ENCODE results near the gene AFP.

Gene AFP

DNA sequence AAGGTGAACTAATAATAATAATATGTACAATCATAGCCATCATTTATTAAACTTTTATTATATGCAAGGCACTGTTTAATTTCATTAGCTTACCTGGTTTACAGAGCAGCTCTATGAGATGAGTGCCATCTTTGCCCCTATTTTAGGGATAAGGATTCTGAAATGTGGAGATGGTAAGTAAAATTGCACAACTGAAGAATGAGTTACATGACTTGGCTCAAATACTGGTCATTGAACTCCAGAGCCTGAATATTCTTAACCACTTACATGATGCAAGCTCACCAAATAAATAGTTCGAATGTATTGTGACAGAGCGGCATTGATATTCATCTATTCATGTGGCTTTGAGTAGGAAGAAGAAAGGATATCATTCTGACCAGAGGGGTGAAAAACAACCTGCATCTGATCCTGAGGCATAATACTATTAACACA, 20.2 kb upstream of the AFP start:
- DNase-seq = no peak

DNA sequence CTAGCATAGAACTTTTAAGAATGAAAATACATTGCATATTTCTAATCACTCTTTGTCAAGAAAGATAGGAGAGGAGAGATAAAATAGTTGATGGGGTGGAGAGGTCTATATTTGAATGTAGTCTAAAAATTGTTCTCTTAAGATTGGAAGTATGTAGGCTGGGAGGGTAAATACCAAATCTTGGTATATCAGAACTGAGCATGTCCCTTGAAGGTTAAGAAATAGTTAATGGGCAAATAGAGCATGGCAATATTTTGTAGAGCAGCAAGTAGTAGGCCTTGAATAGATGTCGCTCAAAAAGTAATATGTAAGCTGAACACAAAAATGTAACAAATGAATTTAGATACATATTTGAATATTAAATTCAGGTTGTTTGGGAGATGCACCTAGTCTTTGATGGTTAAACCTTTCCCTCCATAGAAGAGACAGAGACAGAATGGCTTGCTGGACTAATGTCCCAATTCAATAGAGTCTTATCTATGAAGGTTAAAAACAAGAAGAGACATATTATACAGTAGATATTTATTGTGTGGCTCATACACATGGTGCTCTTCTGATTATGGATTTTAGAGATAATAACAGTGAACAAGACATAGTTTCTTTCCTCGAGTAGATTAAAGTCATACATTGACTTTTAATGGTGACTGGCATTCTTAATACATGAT, 19.5 kb upstream of the AFP start:
- no peak for DNase-seq

DNA sequence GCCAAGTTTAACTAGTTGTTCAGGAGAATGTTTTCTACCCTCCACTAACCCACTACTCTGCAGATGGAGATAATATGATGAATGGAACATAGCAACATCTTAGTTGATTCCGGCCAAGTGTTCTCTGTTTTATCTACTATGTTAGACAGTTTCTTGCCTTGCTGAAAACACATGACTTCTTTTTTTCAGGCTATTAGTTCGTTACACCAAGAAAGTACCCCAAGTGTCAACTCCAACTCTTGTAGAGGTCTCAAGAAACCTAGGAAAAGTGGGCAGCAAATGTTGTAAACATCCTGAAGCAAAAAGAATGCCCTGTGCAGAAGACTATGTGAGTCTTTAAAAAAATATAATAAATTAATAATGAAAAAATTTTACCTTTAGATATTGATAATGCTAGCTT, 18.7 kb upstream of the AFP start:
- no peak for DNase-seq

DNA sequence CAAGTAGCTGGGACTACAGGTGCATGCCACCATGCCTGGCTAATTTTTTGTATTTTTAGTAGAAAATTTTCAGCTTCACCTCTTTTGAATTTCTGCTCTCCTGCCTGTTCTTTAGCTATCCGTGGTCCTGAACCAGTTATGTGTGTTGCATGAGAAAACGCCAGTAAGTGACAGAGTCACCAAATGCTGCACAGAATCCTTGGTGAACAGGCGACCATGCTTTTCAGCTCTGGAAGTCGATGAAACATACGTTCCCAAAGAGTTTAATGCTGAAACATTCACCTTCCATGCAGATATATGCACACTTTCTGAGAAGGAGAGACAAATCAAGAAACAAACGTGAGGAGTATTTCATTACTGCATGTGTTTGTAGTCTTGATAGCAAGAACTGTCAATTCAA, 18.0 kb upstream of the AFP start:
- no peak for DNase-seq

DNA sequence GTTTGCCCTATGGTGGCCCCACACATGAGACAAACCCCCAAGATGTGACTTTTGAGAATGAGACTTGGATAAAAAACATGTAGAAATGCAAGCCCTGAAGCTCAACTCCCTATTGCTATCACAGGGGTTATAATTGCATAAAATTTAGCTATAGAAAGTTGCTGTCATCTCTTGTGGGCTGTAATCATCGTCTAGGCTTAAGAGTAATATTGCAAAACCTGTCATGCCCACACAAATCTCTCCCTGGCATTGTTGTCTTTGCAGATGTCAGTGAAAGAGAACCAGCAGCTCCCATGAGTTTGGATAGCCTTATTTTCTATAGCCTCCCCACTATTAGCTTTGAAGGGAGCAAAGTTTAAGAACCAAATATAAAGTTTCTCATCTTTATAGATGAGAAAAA, 17.3 kb upstream of the AFP start:
- no peak for DNase-seq

DNA sequence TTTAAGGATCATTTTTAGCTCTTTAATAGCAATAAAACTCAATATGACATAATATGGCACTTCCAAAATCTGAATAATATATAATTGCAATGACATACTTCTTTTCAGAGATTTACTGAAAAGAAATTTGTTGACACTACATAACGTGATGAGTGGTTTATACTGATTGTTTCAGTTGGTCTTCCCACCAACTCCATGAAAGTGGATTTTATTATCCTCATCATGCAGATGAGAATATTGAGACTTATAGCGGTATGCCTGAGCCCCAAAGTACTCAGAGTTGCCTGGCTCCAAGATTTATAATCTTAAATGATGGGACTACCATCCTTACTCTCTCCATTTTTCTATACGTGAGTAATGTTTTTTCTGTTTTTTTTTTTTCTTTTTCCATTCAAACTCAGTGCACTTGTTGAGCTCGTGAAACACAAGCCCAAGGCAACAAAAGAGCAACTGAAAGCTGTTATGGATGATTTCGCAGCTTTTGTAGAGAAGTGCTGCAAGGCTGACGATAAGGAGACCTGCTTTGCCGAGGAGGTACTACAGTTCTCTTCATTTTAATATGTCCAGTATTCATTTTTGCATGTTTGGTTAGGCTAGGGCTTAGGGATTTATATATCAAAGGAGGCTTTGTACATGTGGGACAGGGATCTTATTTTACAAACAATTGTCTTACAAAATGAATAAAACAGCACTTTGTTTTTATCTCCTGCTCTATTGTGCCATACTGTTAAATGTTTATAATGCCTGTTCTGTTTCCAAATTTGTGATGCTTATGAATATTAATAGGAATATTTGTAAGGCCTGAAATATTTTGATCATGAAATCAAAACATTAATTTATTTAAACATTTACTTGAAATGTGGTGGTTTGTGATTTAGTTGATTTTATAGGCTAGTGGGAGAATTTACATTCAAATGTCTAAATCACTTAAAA, 16.6 kb upstream of the AFP start:
- no peak for DNase-seq

DNA sequence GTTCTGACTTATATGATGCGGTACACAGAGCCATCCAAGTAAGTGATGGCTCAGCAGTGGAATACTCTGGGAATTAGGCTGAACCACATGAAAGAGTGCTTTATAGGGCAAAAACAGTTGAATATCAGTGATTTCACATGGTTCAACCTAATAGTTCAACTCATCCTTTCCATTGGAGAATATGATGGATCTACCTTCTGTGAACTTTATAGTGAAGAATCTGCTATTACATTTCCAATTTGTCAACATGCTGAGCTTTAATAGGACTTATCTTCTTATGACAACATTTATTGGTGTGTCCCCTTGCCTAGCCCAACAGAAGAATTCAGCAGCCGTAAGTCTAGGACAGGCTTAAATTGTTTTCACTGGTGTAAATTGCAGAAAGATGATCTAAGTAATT, 15.4 kb upstream of the AFP start:
- DNase-seq = no peak

DNA sequence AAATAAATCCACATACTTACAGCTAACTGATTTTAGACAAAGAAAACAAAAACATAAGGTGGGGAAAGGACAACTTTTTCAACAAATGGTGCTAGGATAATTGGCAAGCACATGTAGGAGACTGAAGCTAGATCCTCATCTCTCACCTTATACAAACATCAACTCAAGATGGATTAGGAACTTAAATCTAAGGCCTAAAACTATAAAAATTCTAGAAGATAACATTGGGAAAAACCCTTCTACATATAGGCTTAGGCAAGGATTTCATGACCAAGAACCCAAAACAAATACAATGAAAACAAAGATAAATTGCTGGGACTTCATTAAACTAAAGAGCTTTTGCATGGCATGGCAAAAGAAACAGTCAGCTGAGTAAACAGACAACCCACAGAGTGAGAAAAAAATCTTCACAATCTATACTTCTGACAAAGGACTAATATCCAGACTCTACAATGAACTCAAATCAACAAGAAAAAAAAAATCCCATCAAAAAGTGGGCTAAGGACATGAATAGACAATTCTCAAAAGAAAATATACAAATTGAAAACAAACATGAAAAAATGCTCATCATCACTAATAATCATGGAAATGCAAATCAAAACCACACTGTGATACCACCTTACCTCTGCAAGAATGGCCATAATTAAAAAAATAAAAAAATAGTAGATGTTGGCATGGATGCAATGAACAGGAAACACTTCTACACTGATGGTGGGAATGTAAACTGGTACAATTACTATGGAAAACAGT, 14.1 kb upstream of the AFP start:
- no peak for DNase-seq

DNA sequence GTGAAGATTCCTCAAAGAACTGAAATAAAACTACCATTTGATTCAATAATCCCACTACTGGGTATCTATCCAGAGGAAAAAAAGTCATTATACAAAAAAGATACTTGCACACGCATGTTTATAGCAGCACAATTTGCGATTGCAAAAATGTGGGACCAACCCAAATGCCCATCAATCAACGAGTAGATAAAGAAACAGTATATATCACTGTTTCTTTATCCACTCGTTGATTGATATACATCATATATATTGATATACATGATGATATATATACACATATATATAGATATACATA, 13.6 kb upstream of the AFP start:
- no peak for DNase-seq

DNA sequence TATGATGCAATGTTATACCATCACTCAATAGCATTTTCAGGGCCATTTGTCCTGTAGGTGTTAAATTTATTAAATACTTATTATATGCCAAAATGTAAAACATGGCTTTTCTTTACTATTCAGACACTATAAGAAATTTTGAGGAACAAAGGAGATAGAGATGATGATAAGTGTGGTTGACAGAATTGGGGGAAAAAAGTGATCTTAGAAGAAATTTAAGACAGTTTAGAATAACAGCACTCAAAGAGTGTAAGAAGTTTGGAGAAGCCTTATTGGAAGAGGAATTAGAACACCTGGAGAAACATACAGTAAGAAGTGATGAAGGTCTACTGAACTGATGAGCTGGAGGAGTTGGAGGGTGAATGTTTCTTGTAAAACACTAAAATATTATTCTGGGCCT, 12.8 kb upstream of the AFP start:
- no peak for DNase-seq

DNA sequence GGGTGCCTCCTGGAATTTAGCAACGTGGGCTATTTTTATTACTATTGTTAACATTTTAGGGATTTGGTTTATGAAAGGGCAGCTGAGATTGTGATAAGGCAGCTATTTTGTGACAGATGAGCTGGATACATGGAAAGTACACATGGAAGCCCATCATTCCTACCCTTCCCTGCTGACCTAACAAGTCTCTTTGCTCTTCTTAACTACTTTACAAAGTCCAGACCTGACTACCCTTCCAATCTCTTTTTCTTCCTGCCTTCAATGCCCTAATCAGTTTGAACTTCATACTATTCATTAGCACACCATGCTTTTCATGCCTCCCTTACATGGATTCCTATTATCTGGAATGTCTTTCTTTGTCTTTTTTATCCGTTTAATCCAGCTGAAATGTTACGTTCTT, 9.4 kb upstream of the AFP start:
- no peak for DNase-seq

DNA sequence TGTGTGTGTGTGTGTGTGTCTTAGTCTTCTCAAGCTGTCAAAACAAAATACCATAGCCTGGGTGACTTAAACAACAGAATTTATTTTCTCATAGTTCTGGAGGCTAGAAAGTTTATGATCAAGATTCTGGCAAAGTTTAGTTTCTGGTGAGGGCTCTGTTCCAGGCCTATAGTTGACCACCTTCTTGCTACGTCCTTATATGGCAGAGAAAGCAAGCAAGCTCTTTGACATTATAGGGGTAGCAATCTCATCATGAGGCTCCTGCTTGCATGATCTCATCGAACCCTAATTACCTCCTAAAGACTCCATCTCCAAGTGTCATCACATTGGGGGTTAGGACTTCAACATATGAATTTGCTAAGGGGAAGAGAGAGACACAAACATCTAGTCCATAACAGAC, 6.9 kb upstream of the AFP start:
- DNase-seq = no peak

DNA sequence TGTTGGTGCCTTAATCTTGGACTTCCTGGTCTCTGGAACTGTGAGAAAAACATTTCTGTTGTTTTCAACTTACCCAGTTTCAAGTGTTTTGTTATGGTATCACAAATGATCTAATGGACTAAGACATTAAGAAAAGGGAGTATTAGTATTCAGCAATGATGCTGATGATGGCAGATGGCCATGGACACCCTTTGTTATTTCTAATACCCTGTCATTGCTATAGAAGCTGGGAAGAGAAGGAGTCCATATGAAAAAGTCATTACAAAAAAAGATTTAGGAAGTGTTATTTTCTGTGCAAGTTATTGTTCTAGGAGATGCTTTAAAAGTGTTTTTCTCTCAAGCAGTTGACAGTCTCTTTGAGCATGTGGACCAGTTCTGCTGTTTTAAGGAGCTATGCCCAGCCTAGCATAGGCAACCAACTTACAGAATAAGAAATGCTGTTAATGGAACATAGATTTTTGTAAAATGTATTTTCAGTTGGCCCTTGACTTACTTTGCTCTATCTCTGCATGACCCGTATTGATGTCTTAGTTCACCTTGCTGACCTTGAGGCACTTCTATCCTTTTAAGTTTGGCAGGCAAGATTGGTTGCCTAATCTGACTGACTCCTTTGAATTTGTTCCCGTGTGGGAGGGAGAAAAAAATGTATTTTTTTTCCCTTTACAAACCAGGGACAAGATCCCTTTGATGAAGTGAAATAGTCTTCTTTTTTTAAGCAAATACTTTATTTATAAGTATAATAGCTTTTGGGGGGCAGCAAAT, 6.0 kb upstream of the AFP start:
- DNase-seq = no peak

DNA sequence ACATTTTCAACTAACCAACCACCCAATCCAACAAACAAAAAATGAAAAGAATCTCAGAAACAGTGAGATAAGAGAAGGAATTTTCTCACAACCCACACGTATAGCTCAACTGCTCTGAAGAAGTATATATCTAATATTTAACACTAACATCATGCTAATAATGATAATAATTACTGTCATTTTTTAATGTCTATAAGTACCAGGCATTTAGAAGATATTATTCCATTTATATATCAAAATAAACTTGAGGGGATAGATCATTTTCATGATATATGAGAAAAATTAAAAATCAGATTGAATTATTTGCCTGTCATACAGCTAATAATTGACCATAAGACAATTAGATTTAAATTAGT, 4.2 kb upstream of the AFP start:
- DNase-seq = no peak

DNA sequence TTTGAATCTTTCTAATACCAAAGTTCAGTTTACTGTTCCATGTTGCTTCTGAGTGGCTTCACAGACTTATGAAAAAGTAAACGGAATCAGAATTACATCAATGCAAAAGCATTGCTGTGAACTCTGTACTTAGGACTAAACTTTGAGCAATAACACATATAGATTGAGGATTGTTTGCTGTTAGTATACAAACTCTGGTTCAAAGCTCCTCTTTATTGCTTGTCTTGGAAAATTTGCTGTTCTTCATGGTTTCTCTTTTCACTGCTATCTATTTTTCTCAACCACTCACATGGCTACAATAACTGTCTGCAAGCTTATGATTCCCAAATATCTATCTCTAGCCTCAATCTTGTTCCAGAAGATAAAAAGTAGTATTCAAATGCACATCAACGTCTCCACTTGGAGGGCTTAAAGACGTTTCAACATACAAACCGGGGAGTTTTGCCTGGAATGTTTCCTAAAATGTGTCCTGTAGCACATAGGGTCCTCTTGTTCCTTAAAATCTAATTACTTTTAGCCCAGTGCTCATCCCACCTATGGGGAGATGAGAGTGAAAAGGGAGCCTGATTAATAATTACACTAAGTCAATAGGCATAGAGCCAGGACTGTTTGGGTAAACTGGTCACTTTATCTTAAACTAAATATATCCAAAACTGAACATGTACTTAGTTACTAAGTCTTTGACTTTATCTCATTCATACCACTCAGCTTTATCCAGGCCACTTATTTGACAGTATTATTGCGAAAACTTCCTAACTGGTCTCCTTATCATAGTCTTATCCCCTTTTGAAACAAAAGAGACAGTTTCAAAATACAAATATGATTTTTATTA, 3.6 kb upstream of the AFP start:
- DNase-seq = no peak

DNA sequence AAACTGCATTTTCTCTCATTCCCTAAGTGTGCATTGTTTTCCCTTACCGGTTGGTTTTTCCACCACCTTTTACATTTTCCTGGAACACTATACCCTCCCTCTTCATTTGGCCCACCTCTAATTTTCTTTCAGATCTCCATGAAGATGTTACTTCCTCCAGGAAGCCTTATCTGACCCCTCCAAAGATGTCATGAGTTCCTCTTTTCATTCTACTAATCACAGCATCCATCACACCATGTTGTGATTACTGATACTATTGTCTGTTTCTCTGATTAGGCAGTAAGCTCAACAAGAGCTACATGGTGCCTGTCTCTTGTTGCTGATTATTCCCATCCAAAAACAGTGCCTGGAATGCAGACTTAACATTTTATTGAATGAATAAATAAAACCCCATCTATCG, 2.9 kb upstream of the AFP start:
- DNase-seq = no peak

DNA sequence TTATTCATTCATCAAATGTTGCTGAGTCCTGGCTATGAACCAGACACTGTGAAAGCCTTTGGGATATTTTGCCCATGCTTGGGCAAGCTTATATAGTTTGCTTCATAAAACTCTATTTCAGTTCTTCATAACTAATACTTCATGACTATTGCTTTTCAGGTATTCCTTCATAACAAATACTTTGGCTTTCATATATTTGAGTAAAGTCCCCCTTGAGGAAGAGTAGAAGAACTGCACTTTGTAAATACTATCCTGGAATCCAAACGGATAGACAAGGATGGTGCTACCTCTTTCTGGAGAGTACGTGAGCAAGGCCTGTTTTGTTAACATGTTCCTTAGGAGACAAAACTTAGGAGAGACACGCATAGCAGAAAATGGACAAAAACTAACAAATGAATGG, 1.7 kb upstream of the AFP start:
- DNase-seq = no peak

DNA sequence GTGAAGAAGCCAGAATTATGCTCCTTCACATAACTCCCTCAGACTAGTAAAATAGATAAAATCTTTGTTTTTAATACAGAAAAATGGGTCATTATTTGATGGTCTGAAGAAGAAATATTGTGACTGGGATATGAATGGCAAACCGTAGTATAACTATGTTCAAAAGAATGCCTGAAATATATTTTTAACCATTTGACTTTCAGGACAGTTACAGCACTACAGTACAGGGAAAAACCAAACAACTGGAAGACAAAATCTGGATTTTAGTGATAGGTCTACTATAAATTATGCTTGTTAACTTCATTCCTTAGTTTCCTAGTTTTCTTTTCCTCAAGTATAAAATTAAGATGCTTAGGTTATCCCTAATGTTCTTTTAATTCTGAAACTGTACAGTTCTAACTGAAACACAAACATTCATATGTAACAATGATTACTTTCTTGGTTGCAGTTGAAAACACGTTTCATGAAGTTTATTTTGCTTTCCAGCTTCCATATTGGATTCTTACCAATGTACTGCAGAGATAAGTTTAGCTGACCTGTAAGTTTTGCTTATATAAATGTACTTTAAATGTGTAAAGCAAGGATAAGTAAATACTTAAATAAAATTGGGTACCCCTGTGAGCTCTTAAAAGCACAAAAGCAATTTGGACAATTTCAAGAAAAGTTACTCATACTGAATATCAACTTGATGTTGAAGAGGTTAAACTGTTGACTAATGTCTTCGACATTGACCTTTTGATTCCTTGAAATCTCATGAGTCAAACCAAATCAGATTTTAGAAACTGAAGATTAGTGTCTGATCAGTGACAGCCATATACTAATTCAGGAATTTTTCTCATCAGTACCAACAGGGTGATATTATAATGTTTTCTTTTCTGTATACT, 895 bp downstream of the AFP start:
- no peak for DNase-seq

DNA sequence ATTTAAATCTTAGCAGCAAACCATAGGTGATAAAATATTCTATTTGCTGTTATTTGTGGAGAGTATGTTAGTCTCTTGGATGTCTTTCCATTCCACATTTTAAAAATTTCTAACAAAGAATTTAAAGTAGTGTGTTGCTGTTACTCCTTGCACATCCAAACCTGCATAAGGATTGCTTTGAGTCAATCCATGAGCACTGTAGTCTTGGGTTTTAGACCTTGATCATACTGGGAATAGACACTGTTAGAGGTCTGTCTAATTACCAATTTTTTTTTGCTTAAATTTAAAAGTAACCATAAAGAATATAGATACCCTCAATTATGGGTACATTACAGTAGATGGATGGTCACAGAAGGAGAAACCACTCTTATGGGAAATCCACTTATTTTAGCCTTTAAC, 1.5 kb downstream of the AFP start:
- DNase-seq = no peak

DNA sequence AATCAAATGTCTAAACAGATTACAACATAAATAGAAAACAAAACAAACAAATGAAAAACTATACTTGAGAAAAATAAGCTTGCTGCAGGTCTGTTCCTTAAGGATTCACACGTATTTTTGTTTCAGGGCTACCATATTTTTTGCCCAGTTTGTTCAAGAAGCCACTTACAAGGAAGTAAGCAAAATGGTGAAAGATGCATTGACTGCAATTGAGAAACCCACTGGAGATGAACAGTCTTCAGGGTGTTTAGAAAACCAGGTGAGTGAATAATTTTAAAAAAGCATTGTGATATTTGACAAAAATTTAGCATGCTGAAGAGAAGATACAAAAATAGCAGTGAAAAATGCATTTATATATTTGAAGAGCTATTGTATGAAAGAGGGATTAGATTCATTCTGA, 2.0 kb downstream of the AFP start:
- DNase-seq = no peak

DNA sequence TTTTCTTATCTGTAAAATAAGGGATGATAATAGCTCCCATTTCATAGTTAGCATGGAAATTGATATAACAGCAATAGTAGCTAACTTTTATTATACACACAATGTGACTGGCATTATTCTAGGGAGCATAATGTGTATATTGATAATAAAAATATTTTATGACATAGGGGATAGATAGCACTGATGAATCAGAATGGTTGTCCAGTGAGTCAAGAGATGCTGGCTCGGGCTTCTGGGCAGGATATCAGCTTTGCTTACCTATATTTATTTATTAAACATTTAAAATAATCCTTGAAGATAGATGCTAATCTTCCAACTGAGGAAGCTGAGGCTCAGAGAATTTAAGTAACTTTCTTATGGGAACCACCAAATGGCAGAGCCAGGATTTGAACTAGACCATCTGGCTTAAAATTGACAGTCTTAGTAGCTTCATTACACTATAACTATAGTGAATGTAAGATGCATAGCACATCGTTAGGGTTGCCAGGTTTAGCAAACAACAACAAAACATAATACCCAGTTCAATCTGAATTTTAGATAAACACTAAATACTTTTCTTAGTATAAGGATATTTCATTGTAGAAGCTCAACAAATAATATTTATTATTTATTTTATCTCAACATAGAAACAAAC, 2.7 kb downstream of the AFP start:
- DNase-seq = no peak
